Colonic mucosa (tissue), 4 donors: ENCODE data around the gene MCUB. TPM values are rescaled to one million over a fixed set of nuclear protein-coding genes. Genes with fewer than 3 reads are reported as not detected.
"Not testable (repeated sequence)": the region's sequence is repeated elsewhere in the genome, so short reads cannot be mapped to it uniquely, and the experiment has no call there.

ENCODE experiments used
- DNase-seq: peaks from one replicate; pipeline ENCODE4 v3.0.0-alpha.2; 2020
- H3K27ac ChIP-seq: fragments of 200-600 bp; one replicate; pipeline ENCODE4 v1.8.0; 2021
- H3K27me3 ChIP-seq: fragments of 200-600 bp; one replicate; pipeline ENCODE4 v1.8.0; 2021
- H3K36me3 ChIP-seq: fragments of 200-600 bp; one replicate; pipeline ENCODE4 v1.8.0; 2021
- H3K4me1 ChIP-seq: fragments of 200-600 bp; one replicate; pipeline ENCODE4 v1.8.0; 2021; ENCODE audit warnings: mild to moderate bottlenecking
- H3K4me3 ChIP-seq: fragments of 200-600 bp; one replicate; pipeline ENCODE4 v1.8.0; 2021
- H3K9ac ChIP-seq, 2 donors: one replicate each; pipeline ENCODE4 v1.7.0; 2013; ENCODE audit warnings: control low read depth in 2 of 2, low read depth in 2 of 2, low read length in 2 of 2
- H3K9me3 ChIP-seq: fragments of 200-600 bp; one replicate; pipeline ENCODE4 v1.8.0; 2021
- CTCF ChIP-seq: fragments of 200-600 bp; IDR thresholded peaks from one replicate; pipeline ENCODE4 v1.8.0; 2022; ENCODE audit warnings: antibody characterized with exemption, mild to moderate bottlenecking
- intact Hi-C: fragments of 100-400 bp; cut with DNase I; formaldehyde crosslinking; loops from one replicate; pipeline ENCODE4 v1.14.1; 2022
- total RNA-seq, 2 donors: library from RNA; stranded (reverse); fragmentation: NEBNext Ultra II Directional in 1 of 2; extraction: Animal tissue kit (Norgen Biotek cat#: 25700) in 1 of 2; gene quantifications; one replicate each; pipeline ENCODE4 v1.2.1, GENCODE V29; 2021
- donor health status: healthy.
- donor health status: DM: no; HTN: no; CAD: no.
- donor health status: DM: no; HTN: no; CAD: no.

Gene MCUB
- total RNA-seq, 2 donors from 2014 or later, result 10.4 to 11.7 TPM

GRCh38 chr4:109557433-109557832 lies 2.6 kb upstream of the MCUB start:
- intact Hi-C loops, result loop anchor here (10.0 kb wide), 1 partner anchor 123 kb away; the partner anchor contains the start of gene SEC24B
- no peak for DNase-seq
- no peaks in the 10 kb centered on the region for H3K27me3 ChIP-seq
- no peak overlapping the region for H3K27ac ChIP-seq
- no peak for TF ChIP-seq CTCF
- no peaks in the 10 kb centered on the region for H3K9me3 ChIP-seq
- no peak overlapping the region for H3K4me3 ChIP-seq
- no peaks in the 10 kb centered on the region for H3K36me3 ChIP-seq
- no peaks in the 10 kb centered on the region for H3K4me1 ChIP-seq
- H3K9ac ChIP-seq, result no peak overlapping the region

GRCh38 chr4:109558095-109558494 lies 2.0 kb upstream of the MCUB start:
- H3K27me3 ChIP-seq, H3K4me1 ChIP-seq, H3K9me3 ChIP-seq, H3K9ac ChIP-seq, H3K36me3 ChIP-seq, H3K27ac ChIP-seq, DNase-seq, H3K4me3 ChIP-seq: not testable (repeated sequence)
- intact Hi-C loops, result loop anchor here (10.0 kb wide), 1 partner anchor 123 kb away; the partner anchor contains the start of gene SEC24B

- H3K27me3 ChIP-seq, result no peaks in the 10 kb centered on the region
- no peaks in the 10 kb centered on the region for H3K36me3 ChIP-seq
- DNase-seq, result peak; percentile 42
- H3K27ac ChIP-seq, result peak overlapping the region; percentile 91
- intact Hi-C loops, result loop anchor here (10.0 kb wide), 1 partner anchor 125 kb away; the partner anchor contains the start of gene SEC24B
- peak overlapping the region; percentile 84 for H3K4me3 ChIP-seq
- no peaks in the 10 kb centered on the region for H3K9me3 ChIP-seq
- H3K4me1 ChIP-seq, result no peaks in the 10 kb centered on the region
- TF ChIP-seq CTCF, result no peak
- peak overlapping the region; percentile 59 to 78 for H3K9ac ChIP-seq
Observed at GRCh38 chr4:109559625-109559982, 442 bp upstream of the MCUB start.

GRCh38 chr4:109560687-109561461 lies 828 bp downstream of the MCUB start:
- H3K4me3 ChIP-seq, result peak overlapping the region; percentile 84
- DNase-seq, result peak; percentile 48
- no peaks in the 10 kb centered on the region for H3K27me3 ChIP-seq
- H3K4me1 ChIP-seq, result no peaks in the 10 kb centered on the region
- peak overlapping the region; percentile 76 to 78 for H3K9ac ChIP-seq
- intact Hi-C loops, result loop anchor here (10.0 kb wide), 1 partner anchor 254 kb away; the partner anchor contains the start of gene GAR1
- H3K9me3 ChIP-seq, result no peaks in the 10 kb centered on the region
- H3K27ac ChIP-seq, result peak overlapping the region; percentile 91
- H3K36me3 ChIP-seq, result no peaks in the 10 kb centered on the region
- TF ChIP-seq CTCF, result no peak

- H3K36me3 ChIP-seq, result no peaks in the 10 kb centered on the region
- no peak overlapping the region for H3K27ac ChIP-seq
- intact Hi-C loops, result loop anchor here (10.0 kb wide), 1 partner anchor 252 kb away; the partner anchor contains the start of gene GAR1
- no peaks in the 10 kb centered on the region for H3K4me1 ChIP-seq
- no peaks in the 10 kb centered on the region for H3K27me3 ChIP-seq
- DNase-seq, result no peak
- H3K4me3 ChIP-seq, result no peak overlapping the region
- no peak for TF ChIP-seq CTCF
- H3K9ac ChIP-seq, result no peak overlapping the region
- H3K9me3 ChIP-seq, result no peaks in the 10 kb centered on the region
Observed at GRCh38 chr4:109562457-109563239, 2.6 kb downstream of the MCUB start.
